Stomach (tissue), 9 donors: ENCODE data around the gene NOXO1. TPM values are rescaled to one million over a fixed set of nuclear protein-coding genes. Genes with fewer than 3 reads are reported as not detected.
A peak's percentile ranks its signal among the peaks of the same experiment; 100 is the strongest.

ENCODE experiments used
- DNase-seq, 2 donors: peaks; one replicate each; pipeline versions ENCODE4 v3.0.0 to v3.0.0-alpha.2; 2013 to 2019
- H3K27ac ChIP-seq, 5 donors: fragments of 200-600 bp in 4 of 5; sonication (generic) in 4 of 5; one replicate each; pipeline ENCODE4 v1.5.1; 2013 to 2019; ENCODE audit warnings: mild to moderate bottlenecking in 1 of 5, moderate library complexity in 1 of 5
- H3K27me3 ChIP-seq, 3 donors: fragments of 200-600 bp; sonication (generic); one replicate each; pipeline ENCODE4 v1.5.1; 2017 to 2019; ENCODE audit warnings: mixed run types in 1 of 3
- H3K36me3 ChIP-seq, 4 donors: fragments of 200-600 bp; sonication (generic); 1 replicate in 3 of 4; 2 replicates in 1 of 4; pipeline ENCODE4 v1.5.1; 2016 to 2019
- H3K4me1 ChIP-seq, 4 donors: fragments of 200-600 bp; sonication (generic); one replicate each; pipeline ENCODE4 v1.5.1; 2016 to 2019
- H3K4me3 ChIP-seq, 4 donors: fragments of 200-600 bp; sonication (generic) in 3 of 4; one replicate each; pipeline ENCODE4 v1.5.1; 2016 to 2019; ENCODE audit warnings: mild to moderate bottlenecking in 1 of 4
- H3K9me3 ChIP-seq, 4 donors: fragments of 200-600 bp; sonication (generic); one replicate each; pipeline ENCODE4 v1.5.1; 2016 to 2019
- CTCF ChIP-seq, 7 experiments: fragments of 450-650 bp in 4 of 7; fragments of 200-600 bp in 3 of 7; sonication (generic) in 3 of 7; IDR thresholded peaks; one replicate each; pipeline ENCODE4 v1.5.1; 2016 to 2019; ENCODE audit warnings: antibody characterized with exemption in 7 of 7, control low read depth in 2 of 7, mild to moderate bottlenecking in 1 of 7
- EP300 ChIP-seq: sonication (generic); formaldehyde crosslinking; IDR thresholded peaks from one replicate; pipeline ENCODE4 v1.6.1; 2017; ENCODE audit warnings: antibody characterized with exemption
- POLR2A ChIP-seq, 4 donors: fragments of 450-650 bp; IDR thresholded peaks; one replicate each; pipeline ENCODE4 v1.6.1; 2016; ENCODE audit warnings: antibody characterized with exemption in 4 of 4, control low read depth in 2 of 4, mild to moderate bottlenecking in 1 of 4, moderate library complexity in 1 of 4
- POLR2AphosphoS5 ChIP-seq, 3 donors: sonication (generic); formaldehyde crosslinking; IDR thresholded peaks; one replicate each; pipeline ENCODE4 v1.6.1; 2016; ENCODE audit warnings: antibody characterized with exemption in 3 of 3
- WGBS, 5 donors: extraction: QIAGEN DNeasy Blood & Tissue Kit in 3 of 5; methylation state at CpG; one replicate each; pipeline versions ENCODE4 v1.1.5 to v1.1.7; 2013 to 2018; 5-methylcytosine and 5-hydroxymethylcytosine counted together
- intact Hi-C: fragments of 100-400 bp; cut with DNase I; formaldehyde crosslinking; loops from one replicate; pipeline ENCODE4 v1.15.1; 2023; ENCODE audit warnings: low total_unique reads
- polyA plus RNA-seq, 3 donors: library from polyadenylated mRNA; stranded (reverse); fragments of 200-250 nt; gene quantifications; one replicate each; pipeline ENCODE4 v1.2.3, GENCODE V29; 2013
- total RNA-seq, 5 donors: library from RNA; depleted of rRNA; stranded (reverse); fragments of >200 nt; gene quantifications; one replicate each; pipeline versions ENCODE4 v1.1.0 to v1.2.3, GENCODE V29; 2014 to 2016
- donor health status: healthy with polysubstance abuse.
- donor health status: Bipolar disorder and iron deficiency.
- donor health status: healthy.

The NOXO1 gene
- total and polyA plus RNA-seq, 8 donors, result 1.2 to 58.2 (median 3.0) TPM; not detected in 4

DNA sequence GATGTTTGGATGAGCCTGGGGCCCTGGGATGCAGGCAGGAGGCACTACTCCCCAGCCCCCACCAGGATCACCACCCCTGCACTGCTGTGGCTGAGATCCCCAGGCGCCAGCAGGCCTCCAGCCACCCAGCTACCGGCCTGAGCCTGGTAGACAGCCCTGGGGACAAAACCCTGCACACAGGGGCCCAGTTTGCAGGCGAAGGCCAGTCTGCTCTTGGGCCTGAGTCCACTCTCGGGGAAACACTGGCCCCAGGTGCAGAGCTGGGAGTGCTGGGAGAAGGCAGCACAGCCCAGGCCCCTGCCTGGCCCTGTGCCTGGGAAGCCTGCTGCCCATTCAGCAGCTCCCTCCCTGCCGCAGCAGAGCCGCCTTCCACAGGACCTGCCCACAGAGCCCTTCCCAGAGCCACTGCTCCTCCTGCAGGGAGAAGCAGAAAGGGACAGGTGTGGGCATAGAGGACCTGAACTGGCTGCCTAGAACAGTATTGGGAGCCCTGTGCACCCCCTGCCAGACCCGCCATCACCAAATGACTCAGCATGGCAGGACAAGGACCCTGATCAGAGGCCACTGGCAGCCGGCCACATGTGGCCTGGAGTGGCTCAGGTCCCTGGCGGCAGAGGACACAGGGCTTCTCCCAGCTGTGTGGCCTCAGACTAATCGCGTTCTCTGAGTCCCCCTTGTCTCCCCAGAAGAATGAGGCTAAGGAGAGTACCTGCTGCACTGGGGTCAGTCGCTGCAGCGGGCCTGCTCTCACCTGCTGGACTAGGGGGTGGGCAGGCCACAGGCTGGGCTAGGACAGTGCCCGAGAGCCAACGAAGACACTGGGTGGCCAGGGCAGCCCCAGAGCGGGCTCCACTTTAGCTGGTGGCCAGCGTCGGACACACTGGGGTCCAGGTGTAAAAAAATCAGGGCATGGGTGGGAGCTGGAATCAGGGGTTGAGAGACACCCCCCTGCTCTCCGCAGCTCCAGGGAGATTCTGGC, 48.9 kb downstream of the NOXO1 start:
- Histone ChIP-seq H3K4me1 (peaks cover 0 to 33% (median 14%) of the 10 kb centered on the region in 4 donors), H3K27me3 (peaks cover 0 to 5% (median 0%) of the 10 kb centered on the region in 3 donors), H3K36me3 (peaks cover 0 to 7% (median 7%) of the 10 kb centered on the region in 4 donors), H3K4me3 (no peak overlapping the region), H3K9me3 (no peaks in the 10 kb centered on the region), H3K27ac (no peak overlapping the region)
- 47 to 69% (median 59%) methylated on average over 16 to 19 of the region's 19 CpGs for WGBS, 5 donors
- intact Hi-C loops, result loop anchor here (5.0 kb wide), 1 partner anchor 70 kb away; no protein-coding TSS in a partner anchor
- TF ChIP-seq CTCF (IDR thresholded peaks at IDR 0.05), result peak in 3 of 7 experiments; percentile 14 to 30 (median 29)
- TF ChIP-seq POLR2AphosphoS5 (IDR thresholded peaks at IDR 0.05), result peak in 1 of 3 donors; percentile 13
- TF ChIP-seq EP300, result no peak
- peak; percentile 60 to 69 for DNase-seq

GRCh38 chr16:1930338-1930720, 50.9 kb downstream of the NOXO1 start:
- intact Hi-C loops, result loop anchor here (5.0 kb wide), 1 partner anchor 68 kb away; no protein-coding TSS in a partner anchor
- no peak for DNase-seq
- no peaks in the 10 kb centered on the region for H3K36me3 ChIP-seq
- H3K9me3 ChIP-seq, result no peaks in the 10 kb centered on the region
- H3K4me3 ChIP-seq, result peak overlapping the region in 2 of 4 donors; percentile 64 to 68
- H3K4me1 ChIP-seq, result peaks cover 0 to 27% (median 14%) of the 10 kb centered on the region in 4 donors
- 68 to 89% (median 86%) methylated on average over 7 to 10 of the region's 10 CpGs for WGBS, 5 donors
- TF ChIP-seq CTCF (IDR thresholded peaks at IDR 0.05) (no peak), EP300 (no peak), POLR2A (IDR thresholded peaks at IDR 0.05) (no peak), POLR2AphosphoS5 (IDR thresholded peaks at IDR 0.05) (no peak)
- peaks cover 0 to 21% (median 0%) of the 10 kb centered on the region in 3 donors for H3K27me3 ChIP-seq
- H3K27ac ChIP-seq, result peak overlapping the region in 1 of 5 donors; percentile 84

GRCh38 chr16:1929578-1930337, 51.5 kb downstream of the NOXO1 start:
- intact Hi-C loops, result loop anchor here (5.0 kb wide), 1 partner anchor 67 kb away; no protein-coding TSS in a partner anchor
- DNase-seq, result peak; percentile 93 to 96
- Histone ChIP-seq H3K27me3 (peaks cover 0 to 26% (median 0%) of the 10 kb centered on the region in 3 donors), H3K9me3 (no peaks in the 10 kb centered on the region), H3K36me3 (no peaks in the 10 kb centered on the region), H3K4me3 (peak overlapping the region; percentile 58 to 68 (median 64)), H3K27ac (peak overlapping the region; percentile 14 to 86 (median 81)), H3K4me1 (peaks cover 0 to 23% (median 14%) of the 10 kb centered on the region in 4 donors)
- no peak for TF ChIP-seq EP300
- peak in 2 of 3 donors; percentile 24 to 79 for TF ChIP-seq POLR2AphosphoS5 (IDR thresholded peaks at IDR 0.05)
- TF ChIP-seq CTCF (IDR thresholded peaks at IDR 0.05), result peak in 5 of 7 experiments; percentile 73 to 100 (median 100)
- 0 to 27% (median 13%) methylated on average over 3 to 70 of the region's 70 CpGs for WGBS, 5 donors

DNA sequence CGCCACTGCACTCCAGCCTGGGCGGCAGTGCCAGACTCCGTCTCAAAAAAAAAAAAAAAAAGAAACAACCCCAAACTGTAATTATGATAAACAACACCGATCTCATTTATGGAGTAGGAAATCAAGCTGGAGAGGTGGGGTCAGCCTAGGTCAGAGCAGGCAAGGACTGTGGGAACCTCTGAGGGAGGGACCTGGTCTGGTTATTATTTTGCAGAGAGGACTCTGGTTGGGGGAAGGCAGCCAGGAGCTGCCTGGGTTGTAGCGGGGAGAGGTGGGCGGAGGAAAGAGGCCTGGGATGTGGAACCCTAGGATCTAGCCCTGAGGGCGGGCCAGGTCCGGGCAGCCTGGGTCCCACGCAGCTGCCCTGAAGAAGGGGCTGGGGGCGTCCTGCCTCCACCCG, 52.2 kb downstream of the NOXO1 start:
- intact Hi-C loops, result no loop called here
- peak overlapping the region; percentile 58 to 68 (median 64) for H3K4me3 ChIP-seq
- H3K27me3 ChIP-seq, result peaks cover 0 to 33% (median 0%) of the 10 kb centered on the region in 3 donors
- H3K9me3 ChIP-seq, result no peaks in the 10 kb centered on the region
- DNase-seq, result peak in 1 of 2 donors; percentile 61
- no peaks in the 10 kb centered on the region for H3K36me3 ChIP-seq
- H3K4me1 ChIP-seq, result peaks cover 0 to 23% (median 14%) of the 10 kb centered on the region in 4 donors
- H3K27ac ChIP-seq, result peak overlapping the region in 4 of 5 donors; percentile 76 to 86 (median 82)
- 7 to 23% (median 10%) methylated on average over 9 to 11 of the region's 11 CpGs for WGBS, 5 donors
- TF ChIP-seq POLR2AphosphoS5 (IDR thresholded peaks at IDR 0.05), result no peak
- no peak for TF ChIP-seq CTCF (IDR thresholded peaks at IDR 0.05)
- TF ChIP-seq POLR2A (IDR thresholded peaks at IDR 0.05), result no peak
- no peak for TF ChIP-seq EP300
